LNCAP (cell line): ENCODE results near the gene CCR1.
A peak's percentile ranks its signal among the peaks of the same experiment; 100 is the strongest.

Experiments used
- TF ChIP-seq, protein P1 (sequence below): fragments of 450-650 bp; IDR thresholded peaks from 2 replicates; pipeline ENCODE4 v1.5.1; 2017; ENCODE audit warnings: mild to moderate bottlenecking

Gene CCR1

DNA sequence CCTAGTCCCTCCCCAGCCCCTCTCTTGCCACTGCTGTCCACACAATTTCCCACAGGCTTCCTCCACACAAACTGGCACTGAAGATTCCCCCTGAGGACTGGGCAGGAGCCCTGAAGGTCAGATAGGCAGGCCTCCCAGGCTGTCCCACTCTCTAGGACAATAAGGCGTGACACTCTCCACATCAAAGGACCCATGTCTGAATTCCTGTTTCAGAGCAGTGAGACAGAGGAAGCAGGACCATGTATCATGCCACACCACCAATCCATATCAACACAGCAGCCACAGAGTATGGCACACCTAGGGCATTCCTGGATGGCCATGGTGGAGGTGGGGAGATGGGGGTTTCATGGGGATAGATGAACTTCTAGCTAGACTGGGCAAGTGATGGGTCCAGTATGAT, 13.8 kb upstream of the CCR1 start:
- TF ChIP-seq, protein P1, sequence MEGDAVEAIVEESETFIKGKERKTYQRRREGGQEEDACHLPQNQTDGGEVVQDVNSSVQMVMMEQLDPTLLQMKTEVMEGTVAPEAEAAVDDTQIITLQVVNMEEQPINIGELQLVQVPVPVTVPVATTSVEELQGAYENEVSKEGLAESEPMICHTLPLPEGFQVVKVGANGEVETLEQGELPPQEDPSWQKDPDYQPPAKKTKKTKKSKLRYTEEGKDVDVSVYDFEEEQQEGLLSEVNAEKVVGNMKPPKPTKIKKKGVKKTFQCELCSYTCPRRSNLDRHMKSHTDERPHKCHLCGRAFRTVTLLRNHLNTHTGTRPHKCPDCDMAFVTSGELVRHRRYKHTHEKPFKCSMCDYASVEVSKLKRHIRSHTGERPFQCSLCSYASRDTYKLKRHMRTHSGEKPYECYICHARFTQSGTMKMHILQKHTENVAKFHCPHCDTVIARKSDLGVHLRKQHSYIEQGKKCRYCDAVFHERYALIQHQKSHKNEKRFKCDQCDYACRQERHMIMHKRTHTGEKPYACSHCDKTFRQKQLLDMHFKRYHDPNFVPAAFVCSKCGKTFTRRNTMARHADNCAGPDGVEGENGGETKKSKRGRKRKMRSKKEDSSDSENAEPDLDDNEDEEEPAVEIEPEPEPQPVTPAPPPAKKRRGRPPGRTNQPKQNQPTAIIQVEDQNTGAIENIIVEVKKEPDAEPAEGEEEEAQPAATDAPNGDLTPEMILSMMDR = no peak

DNA sequence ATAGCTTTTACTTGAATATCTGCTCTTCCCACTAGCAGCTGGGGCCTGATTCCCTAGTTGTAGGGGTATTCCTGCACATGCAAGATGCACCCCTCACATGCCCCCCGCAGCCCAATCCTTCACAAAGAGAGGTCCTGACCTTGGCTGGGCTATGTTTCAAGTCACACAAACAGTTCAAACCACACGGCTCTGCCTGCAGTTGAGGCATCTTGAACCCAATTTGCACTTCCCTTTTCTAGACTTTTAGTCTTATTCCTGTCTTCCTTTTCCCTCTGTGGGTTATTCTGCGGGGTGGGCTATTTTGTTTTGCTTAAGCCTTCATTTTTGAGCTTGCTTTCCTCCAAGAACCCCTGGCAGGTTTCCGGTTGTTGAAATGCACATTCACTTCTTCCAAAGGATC, 13.3 kb upstream of the CCR1 start:
- TF ChIP-seq, protein P1 = no peak

DNA sequence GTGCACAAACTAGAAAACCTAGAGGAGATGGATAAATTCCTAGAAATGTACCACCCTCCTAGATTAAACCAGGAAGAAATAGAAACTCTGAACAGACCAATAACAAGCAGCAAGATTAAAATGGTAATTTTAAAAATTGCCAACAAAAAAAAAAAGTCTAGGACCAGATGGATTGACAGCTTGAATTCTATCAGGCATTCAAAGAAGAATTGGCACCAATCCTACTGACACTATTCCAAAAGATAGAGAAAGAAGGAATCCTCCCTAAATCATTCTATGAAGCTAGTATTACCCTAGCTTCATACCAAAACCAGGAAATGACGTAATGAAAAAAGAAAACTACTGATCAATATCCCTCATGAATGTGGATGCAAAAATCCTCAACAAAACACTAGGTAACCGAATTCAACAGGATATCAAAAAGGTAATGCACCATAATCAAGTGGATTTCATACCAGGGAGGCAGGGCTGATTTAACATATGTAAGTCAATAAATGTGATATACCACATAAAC, 10.1 kb upstream of the CCR1 start:
- TF ChIP-seq, protein P1 = no peak

DNA sequence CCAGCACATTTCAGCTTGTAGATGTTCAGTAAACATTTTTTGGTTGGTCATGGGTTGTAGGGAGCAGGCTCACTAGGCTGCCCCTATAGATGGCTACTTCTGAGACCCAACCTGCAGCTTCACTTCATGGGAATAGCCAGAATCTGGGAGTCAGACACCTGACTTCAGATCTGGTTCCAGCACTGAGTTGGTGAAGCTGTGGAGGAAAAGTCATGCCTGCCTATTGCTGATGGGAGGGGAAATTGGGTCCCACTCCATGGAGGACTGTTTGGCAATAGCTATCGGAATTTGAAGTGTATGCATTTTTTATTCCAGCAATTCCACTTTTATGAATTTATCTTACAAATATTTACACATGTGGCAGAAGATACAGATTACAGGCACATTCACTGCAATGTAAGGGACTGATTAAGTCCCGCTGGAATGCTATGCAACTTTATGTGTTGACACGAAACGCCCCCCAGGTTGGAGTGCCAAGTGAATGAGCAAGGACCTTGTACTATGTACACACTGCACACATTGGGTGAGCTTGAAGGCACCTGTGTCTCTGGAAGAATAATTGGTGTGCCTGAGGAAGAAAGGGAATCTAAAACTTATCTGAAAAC, 7.8 kb upstream of the CCR1 start:
- TF ChIP-seq, protein P1 = no peak

DNA sequence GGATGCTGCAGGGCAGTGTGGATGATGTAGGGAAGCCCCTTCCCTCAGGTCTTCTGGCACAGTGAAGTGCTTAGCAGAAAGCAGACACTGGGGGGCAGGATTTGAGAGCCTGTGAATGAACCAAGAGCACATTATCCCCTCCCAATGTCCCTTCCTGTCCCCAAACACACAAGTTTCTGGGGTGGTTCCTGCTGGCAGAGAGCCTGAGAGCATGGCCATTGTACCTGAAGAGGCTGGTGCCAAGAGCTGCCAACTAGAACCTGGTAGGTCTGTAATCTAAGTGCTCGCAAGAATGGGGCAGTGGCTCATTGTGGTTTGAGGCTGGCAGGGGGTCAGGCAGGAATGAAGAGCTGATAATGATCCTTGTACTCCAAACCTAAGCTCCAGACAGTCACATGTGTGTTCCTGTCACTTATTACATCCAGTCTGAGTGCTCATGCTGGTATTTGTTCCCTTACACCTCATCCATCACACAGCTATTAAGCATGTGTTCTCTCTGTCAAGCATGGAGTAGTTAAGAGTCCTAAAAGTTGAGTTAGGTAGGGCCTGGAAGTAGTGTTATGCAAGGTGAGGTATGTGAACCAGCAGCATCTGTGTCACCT, 6.7 kb upstream of the CCR1 start:
- TF ChIP-seq, protein P1 = peak; percentile 19; the same call in 1 of the 2 replicates

DNA sequence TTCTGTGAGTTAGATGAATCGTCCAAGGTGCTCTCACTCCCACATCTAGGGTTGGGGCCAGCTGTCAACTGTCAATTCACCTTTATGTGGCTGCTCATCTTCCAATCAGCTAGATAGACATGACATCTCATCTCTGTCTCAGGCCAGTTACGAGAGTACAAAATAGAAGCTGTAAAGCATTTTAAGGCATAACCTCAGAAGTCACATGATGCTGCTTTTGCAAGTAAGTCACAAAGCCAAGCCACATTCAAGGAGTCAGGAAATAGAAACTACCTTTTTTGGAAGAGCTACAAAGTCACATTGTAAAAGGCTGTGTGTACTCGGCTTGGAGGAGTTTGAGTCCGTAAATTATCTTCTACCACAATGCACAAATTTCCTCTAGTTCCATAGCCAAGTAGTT, 5.1 kb upstream of the CCR1 start:
- TF ChIP-seq, protein P1 = no peak

DNA sequence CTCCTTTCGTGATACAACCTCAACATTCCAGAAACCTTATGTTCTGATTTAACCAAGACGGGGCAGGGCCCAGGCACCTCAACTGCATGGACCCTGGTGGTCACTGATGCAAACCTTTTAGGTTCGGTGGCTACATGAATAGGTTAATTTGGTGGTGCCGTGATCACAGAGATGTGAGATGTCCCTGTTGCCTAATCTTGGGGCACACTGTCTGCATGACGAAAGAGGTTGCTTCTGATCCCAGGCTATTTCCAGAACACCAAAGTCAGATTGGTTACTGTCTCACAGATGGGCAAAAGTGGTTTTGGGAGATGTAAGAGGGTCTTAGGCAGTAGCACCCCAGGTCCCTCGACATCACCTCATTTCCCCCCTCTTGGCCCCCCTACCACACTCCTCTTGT, 4.0 kb upstream of the CCR1 start:
- TF ChIP-seq, protein P1 = no peak
